Measurements from ENCODE around the gene PPP1R37. TPM values are rescaled to one million over a fixed set of nuclear protein-coding genes. Genes with fewer than 3 reads are reported as not detected.

Gene PPP1R37
- total and polyA plus RNA-seq, 4 donors = 1.8 to 10.4 (median 9.3) TPM

DNA sequence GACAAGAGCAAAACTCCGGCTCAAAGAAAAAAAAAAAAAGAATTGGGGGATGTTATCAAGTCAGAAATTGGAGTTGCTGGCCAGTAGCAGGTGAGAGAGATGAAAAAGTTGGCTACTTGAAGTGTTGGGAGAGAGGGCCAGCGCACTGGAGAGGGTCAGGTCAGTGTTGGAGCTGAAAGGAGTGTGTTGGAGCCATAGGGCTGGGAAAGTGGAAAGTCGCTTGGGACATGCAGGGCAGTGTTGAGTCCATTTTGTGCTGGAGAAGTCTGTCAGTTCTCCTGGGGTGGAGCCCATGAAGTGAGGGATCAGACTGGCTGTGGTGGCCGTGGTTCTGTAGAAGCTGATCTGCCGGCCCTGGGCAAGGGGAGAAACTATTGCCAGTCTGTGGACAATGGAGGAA lies 1.7 kb downstream of the PPP1R37 start (continued):
- no peak for TF ChIP-seq ZBTB33 (IDR thresholded peaks at IDR 0.05)
- TF ChIP-seq FOXA1 (IDR thresholded peaks at IDR 0.05) = no peak
- TF ChIP-seq FOXA2 (IDR thresholded peaks at IDR 0.05) = no peak
- TF ChIP-seq, protein P1, sequence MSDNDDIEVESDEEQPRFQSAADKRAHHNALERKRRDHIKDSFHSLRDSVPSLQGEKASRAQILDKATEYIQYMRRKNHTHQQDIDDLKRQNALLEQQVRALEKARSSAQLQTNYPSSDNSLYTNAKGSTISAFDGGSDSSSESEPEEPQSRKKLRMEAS (IDR thresholded peaks at IDR 0.05) = no peak

- Histone ChIP-seq H3K36me3 (ENCODE audit: control insufficient read depth in 4 of 4, insufficient read depth in 3 of 4, low read depth in 1 of 4, low read length in 3 of 4) (no peaks in the 10 kb centered on the region), H3K4me1 (ENCODE audit: control insufficient read depth in 4 of 4, insufficient read depth in 4 of 4, low read length in 3 of 4) (peaks cover 10 to 73% (median 42%) of the 10 kb centered on the region in 4 donors), H3K27ac (ENCODE audit: low read depth in 1 of 2, low read length in 2 of 2) (no peak overlapping the region), H3K4me3 (ENCODE audit: low read depth in 1 of 3, low read length in 3 of 3) (no peak overlapping the region), H3K9ac (ENCODE audit: low read depth in 1 of 2, low read length in 2 of 2) (no peak overlapping the region), H3K9me3 (ENCODE audit: control insufficient read depth in 4 of 4, low read length in 3 of 4) (no peaks in the 10 kb centered on the region), H3K27me3 (ENCODE audit: control insufficient read depth in 4 of 4, insufficient read depth in 4 of 4, low read length in 3 of 4) (no peaks in the 10 kb centered on the region)
- no peak for TF ChIP-seq HNF4G (IDR thresholded peaks at IDR 0.05)
- no peak for TF ChIP-seq JUND (IDR thresholded peaks at IDR 0.05)
- TF ChIP-seq FOXA1 (IDR thresholded peaks at IDR 0.05) = no peak
- WGBS = 84% methylated on average over 14 of the region's 14 CpGs
- no peak for DNase-seq (ENCODE audit: low spot score)
These were observed 2.8 kb downstream of the PPP1R37 start for GRCh38 chr19:45095496-45096413.

DNA sequence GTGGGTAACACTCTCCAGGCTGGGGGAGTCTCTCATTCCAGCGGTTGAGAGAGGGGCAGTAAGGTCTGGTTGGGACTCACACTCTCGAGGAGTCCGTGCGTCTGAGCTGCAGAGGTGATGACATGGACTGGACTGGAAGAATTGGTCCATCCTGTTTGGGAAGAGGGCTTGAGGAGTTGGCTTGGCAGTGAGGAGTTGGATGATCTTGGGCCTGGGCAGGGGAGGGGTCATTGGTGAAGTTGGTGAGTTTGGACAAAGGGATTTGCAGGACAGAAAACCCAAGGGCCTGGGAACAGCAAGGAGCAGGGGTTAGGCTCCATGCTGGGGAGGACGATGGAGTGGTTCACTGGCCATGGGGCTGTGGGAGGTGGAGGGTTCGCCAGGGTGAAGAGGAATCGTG lies 3.7 kb downstream of the PPP1R37 start:
- no peaks in the 10 kb centered on the region for H3K27me3 ChIP-seq (ENCODE audit: control insufficient read depth in 4 of 4, insufficient read depth in 4 of 4, low read length in 3 of 4)
- H3K4me3 ChIP-seq (ENCODE audit: low read depth in 1 of 3, low read length in 3 of 3) = no peak overlapping the region
- H3K9me3 ChIP-seq (ENCODE audit: control insufficient read depth in 4 of 4, low read length in 3 of 4) = no peaks in the 10 kb centered on the region
- WGBS = 93% methylated on average over 7 of the region's 7 CpGs
- H3K36me3 ChIP-seq (ENCODE audit: control insufficient read depth in 4 of 4, insufficient read depth in 3 of 4, low read depth in 1 of 4, low read length in 3 of 4) = no peaks in the 10 kb centered on the region
- H3K27ac ChIP-seq (ENCODE audit: low read depth in 1 of 2, low read length in 2 of 2) = no peak overlapping the region
- H3K4me1 ChIP-seq (ENCODE audit: control insufficient read depth in 4 of 4, insufficient read depth in 4 of 4, low read length in 3 of 4) = peaks cover 10 to 65% (median 36%) of the 10 kb centered on the region in 4 donors
- TF ChIP-seq, protein P1 (IDR thresholded peaks at IDR 0.05) = no peak
- TF ChIP-seq HNF4G (IDR thresholded peaks at IDR 0.05) (no peak), JUND (IDR thresholded peaks at IDR 0.05) (no peak)
- no peak overlapping the region for H3K9ac ChIP-seq (ENCODE audit: low read depth in 1 of 2, low read length in 2 of 2)
- DNase-seq (ENCODE audit: low spot score) = no peak

DNA sequence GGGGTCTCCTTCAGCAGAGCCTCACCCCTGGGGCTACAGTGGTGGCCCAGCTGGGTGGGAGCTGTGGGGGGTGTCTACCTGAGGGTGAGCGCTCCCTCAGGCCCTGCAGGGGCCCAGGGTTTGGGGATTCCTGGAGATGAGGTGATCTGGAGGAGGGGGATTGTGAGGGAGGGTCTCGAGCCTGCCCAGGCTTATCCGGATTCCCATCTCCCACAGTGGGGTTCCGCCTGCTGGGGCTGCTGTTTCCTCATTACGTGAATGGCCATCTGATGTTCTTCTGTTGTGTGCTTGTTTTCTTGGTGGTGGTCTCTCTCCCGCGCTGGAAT lies 4.4 kb downstream of the PPP1R37 start:
- Histone ChIP-seq H3K4me3 (ENCODE audit: low read depth in 1 of 3, low read length in 3 of 3) (no peak overlapping the region), H3K9me3 (ENCODE audit: control insufficient read depth in 4 of 4, low read length in 3 of 4) (no peaks in the 10 kb centered on the region), H3K4me1 (ENCODE audit: control insufficient read depth in 4 of 4, insufficient read depth in 4 of 4, low read length in 3 of 4) (peaks cover 10 to 62% (median 34%) of the 10 kb centered on the region in 4 donors), H3K27me3 (ENCODE audit: control insufficient read depth in 4 of 4, insufficient read depth in 4 of 4, low read length in 3 of 4) (no peaks in the 10 kb centered on the region), H3K27ac (ENCODE audit: low read depth in 1 of 2, low read length in 2 of 2) (no peak overlapping the region), H3K36me3 (ENCODE audit: control insufficient read depth in 4 of 4, insufficient read depth in 3 of 4, low read depth in 1 of 4, low read length in 3 of 4) (no peaks in the 10 kb centered on the region), H3K9ac (ENCODE audit: low read depth in 1 of 2, low read length in 2 of 2) (no peak overlapping the region)
- DNase-seq (ENCODE audit: low spot score) = no peak
- WGBS = 86% methylated on average over 7 of the region's 7 CpGs
- TF ChIP-seq HNF4G (IDR thresholded peaks at IDR 0.05) = no peak
- no peak for TF ChIP-seq SP1 (IDR thresholded peaks at IDR 0.05)
- TF ChIP-seq JUND (IDR thresholded peaks at IDR 0.05) = no peak
- TF ChIP-seq FOXA2 (IDR thresholded peaks at IDR 0.05) = no peak
- TF ChIP-seq TAF1 (conservative IDR thresholded peaks at IDR 0.05) = no peak
- TF ChIP-seq, protein P1 (IDR thresholded peaks at IDR 0.05) = no peak
- no peak for TF ChIP-seq ZBTB33 (IDR thresholded peaks at IDR 0.05)
- no peak for TF ChIP-seq EGR1 (IDR thresholded peaks at IDR 0.05; ENCODE audit: low read depth in 2 of 2)
- no peak for TF ChIP-seq GABPA (IDR thresholded peaks at IDR 0.05 in 1 of 2, conservative IDR thresholded peaks at IDR 0.05 in 1 of 2)
- TF ChIP-seq, protein P2, sequence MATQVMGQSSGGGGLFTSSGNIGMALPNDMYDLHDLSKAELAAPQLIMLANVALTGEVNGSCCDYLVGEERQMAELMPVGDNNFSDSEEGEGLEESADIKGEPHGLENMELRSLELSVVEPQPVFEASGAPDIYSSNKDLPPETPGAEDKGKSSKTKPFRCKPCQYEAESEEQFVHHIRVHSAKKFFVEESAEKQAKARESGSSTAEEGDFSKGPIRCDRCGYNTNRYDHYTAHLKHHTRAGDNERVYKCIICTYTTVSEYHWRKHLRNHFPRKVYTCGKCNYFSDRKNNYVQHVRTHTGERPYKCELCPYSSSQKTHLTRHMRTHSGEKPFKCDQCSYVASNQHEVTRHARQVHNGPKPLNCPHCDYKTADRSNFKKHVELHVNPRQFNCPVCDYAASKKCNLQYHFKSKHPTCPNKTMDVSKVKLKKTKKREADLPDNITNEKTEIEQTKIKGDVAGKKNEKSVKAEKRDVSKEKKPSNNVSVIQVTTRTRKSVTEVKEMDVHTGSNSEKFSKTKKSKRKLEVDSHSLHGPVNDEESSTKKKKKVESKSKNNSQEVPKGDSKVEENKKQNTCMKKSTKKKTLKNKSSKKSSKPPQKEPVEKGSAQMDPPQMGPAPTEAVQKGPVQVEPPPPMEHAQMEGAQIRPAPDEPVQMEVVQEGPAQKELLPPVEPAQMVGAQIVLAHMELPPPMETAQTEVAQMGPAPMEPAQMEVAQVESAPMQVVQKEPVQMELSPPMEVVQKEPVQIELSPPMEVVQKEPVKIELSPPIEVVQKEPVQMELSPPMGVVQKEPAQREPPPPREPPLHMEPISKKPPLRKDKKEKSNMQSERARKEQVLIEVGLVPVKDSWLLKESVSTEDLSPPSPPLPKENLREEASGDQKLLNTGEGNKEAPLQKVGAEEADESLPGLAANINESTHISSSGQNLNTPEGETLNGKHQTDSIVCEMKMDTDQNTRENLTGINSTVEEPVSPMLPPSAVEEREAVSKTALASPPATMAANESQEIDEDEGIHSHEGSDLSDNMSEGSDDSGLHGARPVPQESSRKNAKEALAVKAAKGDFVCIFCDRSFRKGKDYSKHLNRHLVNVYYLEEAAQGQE (IDR thresholded peaks at IDR 0.05) = no peak
- no peak for TF ChIP-seq FOXA1 (IDR thresholded peaks at IDR 0.05)
- TF ChIP-seq YY1 (IDR thresholded peaks at IDR 0.05) = no peak
- no peak for TF ChIP-seq HNF4A (conservative IDR thresholded peaks at IDR 0.05)
- TF ChIP-seq, protein P3, sequence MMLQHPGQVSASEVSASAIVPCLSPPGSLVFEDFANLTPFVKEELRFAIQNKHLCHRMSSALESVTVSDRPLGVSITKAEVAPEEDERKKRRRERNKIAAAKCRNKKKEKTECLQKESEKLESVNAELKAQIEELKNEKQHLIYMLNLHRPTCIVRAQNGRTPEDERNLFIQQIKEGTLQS (IDR thresholded peaks at IDR 0.05) = no peak
- no peak for TF ChIP-seq RXRA (IDR thresholded peaks at IDR 0.05)
